Endothelial cell of umbilical vein (primary cell): ENCODE measurements around the gene VCPKMT. TPM values are rescaled to one million over a fixed set of nuclear protein-coding genes. Genes with fewer than 3 reads are reported as not detected.

Experiments used
- BruUV-seq: library from RNA; stranded (reverse); fragments of 400-500 nt; replicated peaks from 2 replicates; lab custom pipeline; 2021; lab: Mats Ljungman, UMichigan
- CTCF ChIA-PET: fragments of 300-600, 350-600 bp; sonication (Branson Sonifier 250); formaldehyde crosslinking; loops from one replicate; lab custom pipeline; 2021; ENCODE audit warnings: antibody characterized with exemption, inconsistent platforms; lab: Charles Lee
- POLR2A ChIA-PET: fragments of 300-600, 350-600 bp; sonication (Branson Sonifier 250); formaldehyde crosslinking; loops from one replicate; lab custom pipeline; 2021; ENCODE audit warnings: antibody characterized with exemption, inconsistent platforms; lab: Charles Lee
- DNase-seq: peaks from one replicate; pipeline ENCODE4 v3.0.0-alpha.2; 2011; ENCODE audit warnings: low read depth, low spot score
- FAIRE-seq: peaks from 2 replicates; lab custom pipeline; 2011; peaks lifted over from hg19 to GRCh38; lab: Jason Lieb, UNC
- H2AFZ ChIP-seq: 2 replicates; pipeline ENCODE4 v1.6.0; 2012; ENCODE audit warnings: low read depth, low read length, control low read depth, inconsistent platforms
- H3K27ac ChIP-seq: 2 replicates; pipeline ENCODE4 v1.5.1; 2011; ENCODE audit warnings: low read depth, mild to moderate bottlenecking, control low read depth, low read length, moderate library complexity; ENCODE audit not compliant: insufficient read depth
- H3K27me3 ChIP-seq, 2 experiments: 2 replicates each; pipeline versions ENCODE4 v1.6.0 to v1.6.1; 2011; ENCODE audit warnings: low read length in 2 of 2, mixed read lengths in 1 of 2; ENCODE audit not compliant: control insufficient read depth in 2 of 2, insufficient read depth in 2 of 2
- H3K36me3 ChIP-seq, 2 experiments: 2 replicates in 1 of 2; 3 replicates in 1 of 2; pipeline ENCODE4 v1.5.1; 2011; ENCODE audit warnings: low read length in 2 of 2, mild to moderate bottlenecking in 1 of 2, moderate library complexity in 1 of 2; ENCODE audit not compliant: control insufficient read depth in 2 of 2, insufficient read depth in 2 of 2; ENCODE audit errors: extremely low read depth in 1 of 2
- H3K4me1 ChIP-seq: 3 replicates; pipeline ENCODE4 v1.5.1; 2011; ENCODE audit warnings: mild to moderate bottlenecking, low read length; ENCODE audit not compliant: control insufficient read depth, insufficient read depth; ENCODE audit errors: extremely low read depth
- H3K4me2 ChIP-seq: 2 replicates; pipeline ENCODE4 v1.6.1; 2011; ENCODE audit warnings: low read length, control low read depth, mixed read lengths; ENCODE audit not compliant: insufficient read depth
- H3K4me3 ChIP-seq, 3 experiments: fragments of 200-600 bp in 1 of 3; sonication (generic), shearing (Covaris generic) in 1 of 3; replicated peaks in 1 of 3; 2 replicates each; pipeline ENCODE4 v1.5.1; 2011 to 2016; ENCODE audit warnings: control low read depth in 3 of 3, low read length in 3 of 3, mild to moderate bottlenecking in 2 of 3, inconsistent platforms in 1 of 3, low read depth in 1 of 3, moderate library complexity in 1 of 3; ENCODE audit not compliant: insufficient read depth in 1 of 3
- H3K79me2 ChIP-seq: 2 replicates; pipeline ENCODE4 v1.6.0; 2012; ENCODE audit warnings: low read length, inconsistent platforms; ENCODE audit not compliant: control insufficient read depth, insufficient read depth
- H3K9ac ChIP-seq: replicated peaks from 2 replicates; pipeline ENCODE3; 2011; ENCODE audit warnings: low read length, control low read depth; ENCODE audit not compliant: insufficient read depth; ENCODE audit errors: extremely low read depth
- H3K9me1 ChIP-seq: replicated peaks from 3 replicates; pipeline ENCODE4 v1.6.0; 2011; ENCODE audit warnings: mild to moderate bottlenecking, low read length; ENCODE audit not compliant: control insufficient read depth, insufficient read depth; ENCODE audit errors: extremely low read depth
- H3K9me3 ChIP-seq: replicated peaks from 2 replicates; pipeline ENCODE4 v1.5.1; 2012; ENCODE audit warnings: low read length, inconsistent platforms; ENCODE audit not compliant: control insufficient read depth, insufficient read depth
- H4K20me1 ChIP-seq: replicated peaks from 2 replicates; pipeline ENCODE3; 2011; ENCODE audit warnings: mild to moderate bottlenecking, low read length; ENCODE audit not compliant: control insufficient read depth, insufficient read depth; ENCODE audit errors: extremely low read depth
- EZH2 ChIP-seq: IDR thresholded peaks from 2 replicates; pipeline ENCODE4 v1.6.1; 2012; ENCODE audit warnings: borderline replicate concordance, low read depth, mild to moderate bottlenecking, moderate library complexity, low read length, inconsistent platforms; ENCODE audit not compliant: severe bottlenecking
- FOS ChIP-seq: IDR thresholded peaks from 2 replicates; pipeline ENCODE4 v1.6.1; 2011; ENCODE audit warnings: mild to moderate bottlenecking, low read length, moderate library complexity, borderline replicate concordance; ENCODE audit not compliant: insufficient read depth
- GATA2 ChIP-seq: IDR thresholded peaks from 2 replicates; pipeline ENCODE4 v1.7.0; 2011; ENCODE audit warnings: low read depth, mild to moderate bottlenecking, moderate library complexity, mixed read lengths, low read length; ENCODE audit not compliant: insufficient read length, insufficient read depth
- JUN ChIP-seq: IDR thresholded peaks from 2 replicates; pipeline ENCODE4 v1.6.1; 2011; ENCODE audit warnings: borderline replicate concordance, low read depth; ENCODE audit not compliant: insufficient read length, insufficient read depth
- MYC ChIP-seq: IDR thresholded peaks from one replicate; pipeline ENCODE4 v1.6.1; 2011; ENCODE audit warnings: mild to moderate bottlenecking, low read depth, low read length
- POLR2A ChIP-seq: IDR thresholded peaks from 2 replicates; pipeline ENCODE4 v1.6.1; 2012; ENCODE audit warnings: low read depth, mild to moderate bottlenecking, control low read depth, low read length
- POLR2AphosphoS5 ChIP-seq: IDR thresholded peaks from 2 replicates; pipeline ENCODE4 v1.6.1; 2012; ENCODE audit warnings: low read depth, mild to moderate bottlenecking, control low read depth, low read length, moderate library complexity; ENCODE audit not compliant: insufficient read depth
- dilution Hi-C: fragments of 300-500 bp; cut with MboI; formaldehyde crosslinking; loops from one replicate; pipeline ENCODE4 v1.15.0; 2019; ENCODE audit warnings: low sequenced_read_pairs; ENCODE audit not compliant: extremely low pct_ligation_motif_present
- intact Hi-C: fragments of 100-400 bp; cut with micrococcal nuclease; formaldehyde crosslinking; loops from one replicate; pipeline ENCODE4 v1.10.0; 2022
- polyA plus RNA-seq, 4 experiments: library from polyadenylated mRNA; depleted of rRNA in 3 of 4; stranded (reverse) in 3 of 4; unstranded in 1 of 4; fragments of >200 nt; gene quantifications; 2 replicates each; pipeline versions ENCODE4 v1.2.1 to v1.2.3, GENCODE V29; 2011 to 2012; ENCODE audit warnings: missing spikeins in 1 of 4
- total RNA-seq: library from RNA; stranded (reverse); gene quantifications from 2 replicates; pipeline ENCODE4 v1.2.3, GENCODE V29; 2021
- TF ChIP-seq, protein P1 (sequence below): IDR thresholded peaks from 2 replicates; pipeline ENCODE4 v1.6.1; 2011; ENCODE audit not compliant: insufficient read depth, insufficient read length
- TF ChIP-seq, protein P2 (sequence below), 2 donors: IDR thresholded peaks; 1 replicate in 1 of 2; 2 replicates in 1 of 2; pipeline ENCODE4 v1.5.1; 2011; ENCODE audit warnings: low read length in 2 of 2, mild to moderate bottlenecking in 2 of 2, moderate library complexity in 2 of 2, control low read depth in 1 of 2, inconsistent platforms in 1 of 2, low read depth in 1 of 2; ENCODE audit not compliant: insufficient read depth in 1 of 2; ENCODE audit errors: extremely low read depth in 1 of 2

Gene VCPKMT
- total and polyA plus RNA-seq, 2 donors (not counting 3 experiments of a cell fraction or from before 2014, with no cell fraction given) = 3.5 to 9.2 TPM

- intact Hi-C loops (no loop called here), dilution Hi-C loops (no loop called here)
- TF ChIP-seq FOS = no peak
- Histone ChIP-seq H3K79me2 (no peaks in the 10 kb centered on the region), H3K4me1 (no peaks in the 10 kb centered on the region), H3K27ac (no peak overlapping the region), H4K20me1 (no peaks in the 10 kb centered on the region), H3K9me1 (no peaks in the 10 kb centered on the region), H3K36me3 (no peaks in the 10 kb centered on the region), H3K9ac (no peak overlapping the region), H2AFZ (no peak overlapping the region), H3K9me3 (no peaks in the 10 kb centered on the region), H3K4me3 (no peak overlapping the region), H3K27me3 (no peaks in the 10 kb centered on the region), H3K4me2 (no peak overlapping the region)
- ChIA-PET POLR2A (interaction anchor here (0.6 kb wide), 1 partner anchor 188 kb away, joined by 3 read pairs; no protein-coding TSS in a partner anchor), CTCF (interaction anchor here (0.7 to 1.2 kb wide), 3 partner anchors 8 to 227 kb away, joined by 3 to 4 read pairs (median 3); no protein-coding TSS in a partner anchor)
- no TSS peak for BruUV-seq
- FAIRE-seq = no peak
- no peak for DNase-seq
Observed at GRCh38 chr14:50088117-50088515, 28.3 kb downstream of the VCPKMT start.

DNA sequence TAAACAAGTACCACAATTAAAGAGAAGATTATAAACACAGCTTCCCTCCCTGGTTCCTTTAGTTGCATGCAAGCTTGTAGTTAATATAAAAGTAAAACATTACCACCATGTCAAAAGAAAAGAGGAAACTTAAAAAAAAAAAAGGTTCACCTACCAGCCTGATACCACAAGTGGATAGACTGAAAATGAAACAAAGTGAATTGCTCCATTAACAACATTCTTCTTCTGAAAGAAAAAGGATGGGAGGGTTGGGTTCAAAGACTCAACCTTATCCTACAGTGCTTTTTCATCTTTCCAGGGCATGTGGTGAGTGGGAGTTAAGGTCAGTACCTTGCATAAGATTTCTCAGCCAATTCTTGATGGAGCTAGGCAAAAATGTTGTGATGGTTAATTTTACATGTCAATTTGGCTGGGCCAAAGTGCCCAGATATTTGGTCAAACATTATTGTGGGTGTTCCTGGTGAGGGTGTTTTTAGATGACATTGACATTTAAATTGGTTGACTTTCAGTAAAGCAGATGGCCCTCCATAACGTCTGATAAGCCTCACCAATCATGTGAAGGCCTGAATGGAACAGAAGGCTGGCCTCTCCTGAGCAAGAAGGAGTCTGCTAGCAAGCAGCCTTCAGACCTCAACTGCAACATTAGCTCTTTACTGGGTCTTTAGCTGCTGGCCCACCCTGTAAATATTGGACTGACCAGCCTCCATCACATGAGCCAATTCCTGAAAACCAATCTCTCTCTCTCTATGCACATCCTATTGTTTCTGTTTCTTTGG, 28.8 kb downstream of the VCPKMT start:
- H4K20me1 ChIP-seq = no peaks in the 10 kb centered on the region
- DNase-seq (no peak), FAIRE-seq (peak; percentile 47)
- H3K9ac ChIP-seq = no peak overlapping the region
- no TSS peak for BruUV-seq
- H3K36me3 ChIP-seq = no peaks in the 10 kb centered on the region
- H3K79me2 ChIP-seq = no peaks in the 10 kb centered on the region
- no peaks in the 10 kb centered on the region for H3K4me1 ChIP-seq
- CTCF ChIA-PET = interaction anchor here (0.7 to 1.8 kb wide), 4 partner anchors 9 to 226 kb away, joined by 3 to 4 read pairs (median 4); no protein-coding TSS in a partner anchor
- intact Hi-C loops (no loop called here), dilution Hi-C loops (no loop called here)
- no peaks in the 10 kb centered on the region for H3K9me3 ChIP-seq
- no peak overlapping the region for H3K27ac ChIP-seq
- H3K4me2 ChIP-seq = no peak overlapping the region
- no peaks in the 10 kb centered on the region for H3K27me3 ChIP-seq
- no peak overlapping the region for H3K4me3 ChIP-seq
- no peaks in the 10 kb centered on the region for H3K9me1 ChIP-seq
- TF ChIP-seq POLR2AphosphoS5 (no peak), GATA2 (no peak), JUN (no peak), POLR2A (no peak), MYC (no peak), FOS (no peak), EZH2 (no peak)
- TF ChIP-seq, protein P1, sequence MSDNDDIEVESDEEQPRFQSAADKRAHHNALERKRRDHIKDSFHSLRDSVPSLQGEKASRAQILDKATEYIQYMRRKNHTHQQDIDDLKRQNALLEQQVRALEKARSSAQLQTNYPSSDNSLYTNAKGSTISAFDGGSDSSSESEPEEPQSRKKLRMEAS = no peak
- TF ChIP-seq, protein P2, sequence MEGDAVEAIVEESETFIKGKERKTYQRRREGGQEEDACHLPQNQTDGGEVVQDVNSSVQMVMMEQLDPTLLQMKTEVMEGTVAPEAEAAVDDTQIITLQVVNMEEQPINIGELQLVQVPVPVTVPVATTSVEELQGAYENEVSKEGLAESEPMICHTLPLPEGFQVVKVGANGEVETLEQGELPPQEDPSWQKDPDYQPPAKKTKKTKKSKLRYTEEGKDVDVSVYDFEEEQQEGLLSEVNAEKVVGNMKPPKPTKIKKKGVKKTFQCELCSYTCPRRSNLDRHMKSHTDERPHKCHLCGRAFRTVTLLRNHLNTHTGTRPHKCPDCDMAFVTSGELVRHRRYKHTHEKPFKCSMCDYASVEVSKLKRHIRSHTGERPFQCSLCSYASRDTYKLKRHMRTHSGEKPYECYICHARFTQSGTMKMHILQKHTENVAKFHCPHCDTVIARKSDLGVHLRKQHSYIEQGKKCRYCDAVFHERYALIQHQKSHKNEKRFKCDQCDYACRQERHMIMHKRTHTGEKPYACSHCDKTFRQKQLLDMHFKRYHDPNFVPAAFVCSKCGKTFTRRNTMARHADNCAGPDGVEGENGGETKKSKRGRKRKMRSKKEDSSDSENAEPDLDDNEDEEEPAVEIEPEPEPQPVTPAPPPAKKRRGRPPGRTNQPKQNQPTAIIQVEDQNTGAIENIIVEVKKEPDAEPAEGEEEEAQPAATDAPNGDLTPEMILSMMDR (IDR thresholded peaks at IDR 0.05; ENCODE audit: extremely low read depth in 1 of 2, insufficient read depth in 1 of 2, low read depth in 1 of 2, low read length in 2 of 2) = no peak
- H2AFZ ChIP-seq = no peak overlapping the region
- POLR2A ChIA-PET = interaction anchor here (0.7 kb wide), 1 partner anchor 195 kb away, joined by 4 read pairs; the partner anchor contains the start of gene ARF6
